Breast epithelium (tissue), 4 donors: ENCODE measurements around the gene ZNF429. TPM values are rescaled to one million over a fixed set of nuclear protein-coding genes. Genes with fewer than 3 reads are reported as not detected.
A peak's percentile ranks its signal among the peaks of the same experiment; 100 is the strongest.
"Not testable (repeated sequence)": the region's sequence is repeated elsewhere in the genome, so short reads cannot be mapped to it uniquely, and the experiment has no call there.

ENCODE experiments used
- DNase-seq, 2 donors: peaks; one replicate each; pipeline ENCODE4 v3.0.0-alpha.2; 2019; ENCODE audit warnings: low spot score in 2 of 2
- H3K27ac ChIP-seq, 2 donors: fragments of 200-600 bp; sonication (generic) in 1 of 2; one replicate each; pipeline ENCODE4 v1.5.1; 2016 to 2019; ENCODE audit warnings: mild to moderate bottlenecking in 1 of 2
- H3K27me3 ChIP-seq, 2 donors: fragments of 200-600 bp; sonication (generic) in 1 of 2; one replicate each; pipeline versions ENCODE4 v1.5.1 to v1.6.0; 2017 to 2019; ENCODE audit warnings: control low read depth in 1 of 2, mild to moderate bottlenecking in 1 of 2
- H3K36me3 ChIP-seq: fragments of 200-600 bp; one replicate; pipeline ENCODE4 v1.5.1; 2019
- H3K4me1 ChIP-seq, 2 donors: fragments of 200-600 bp; sonication (generic); one replicate each; pipeline ENCODE4 v1.5.1; 2016 to 2019; ENCODE audit warnings: control low read depth in 1 of 2
- H3K4me3 ChIP-seq, 3 donors: fragments of 200-600 bp; sonication (generic); 1 replicate in 2 of 3; 2 replicates in 1 of 3; pipeline ENCODE4 v1.5.1; 2016 to 2019; ENCODE audit warnings: mild to moderate bottlenecking in 3 of 3, moderate library complexity in 2 of 3
- H3K9me3 ChIP-seq, 2 donors: fragments of 200-600 bp; sonication (generic) in 1 of 2; one replicate each; pipeline ENCODE4 v1.5.1; 2016 to 2019; ENCODE audit warnings: control low read depth in 1 of 2
- POLR2A ChIP-seq: fragments of 450-650 bp; IDR thresholded peaks from one replicate; pipeline ENCODE4 v1.6.1; 2016; ENCODE audit warnings: antibody characterized with exemption, mild to moderate bottlenecking, moderate library complexity
- POLR2AphosphoS5 ChIP-seq, 3 donors: sonication (generic); formaldehyde crosslinking; IDR thresholded peaks; one replicate each; pipeline ENCODE4 v1.6.1; 2017; ENCODE audit warnings: antibody characterized with exemption in 3 of 3
- intact Hi-C: fragments of 100-400 bp; cut with DNase I; formaldehyde crosslinking; loops from one replicate; pipeline ENCODE4 v1.15.1; 2023; ENCODE audit warnings: low total_unique reads
- total RNA-seq, 3 donors: library from RNA; depleted of rRNA; stranded (reverse); fragments of >200 nt; gene quantifications; one replicate each; pipeline ENCODE4 v1.1.0, GENCODE V29; 2016
- TF ChIP-seq, protein P1 (sequence below), 3 donors: fragments of 450-650 bp; IDR thresholded peaks; one replicate each; pipeline ENCODE4 v1.5.1; 2016 to 2017; ENCODE audit warnings: antibody characterized with exemption in 3 of 3, mild to moderate bottlenecking in 3 of 3, moderate library complexity in 3 of 3

ZNF429 gene
- total RNA-seq, 3 donors from 2014 or later: 12.8 to 35.4 (median 30.5) TPM

DNA sequence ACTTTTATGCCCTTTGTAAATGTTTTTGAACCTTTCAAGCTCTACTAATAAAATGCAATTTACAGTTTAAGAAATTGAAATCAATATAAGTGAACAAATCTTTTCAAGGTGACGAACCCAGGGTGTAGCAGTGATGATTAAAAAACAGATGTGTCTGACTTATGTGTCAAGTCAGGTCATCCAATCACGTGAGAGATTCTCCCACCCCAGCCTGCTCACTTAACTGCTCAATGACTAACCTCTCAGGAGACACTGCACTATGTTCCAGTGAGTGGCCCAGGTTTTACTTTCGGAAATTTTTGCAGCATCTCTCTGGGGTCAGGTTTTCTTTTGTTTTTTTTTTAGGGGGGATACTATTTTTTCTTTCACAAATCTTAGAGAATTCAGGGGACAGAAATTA, 60.7 kb downstream of the ZNF429 start:
- H3K9me3 ChIP-seq: peaks cover 6 to 12% of the 10 kb centered on the region in 2 donors
- TF ChIP-seq POLR2AphosphoS5 (IDR thresholded peaks at IDR 0.05) (no peak), POLR2A (no peak)
- no peak for DNase-seq

DNA sequence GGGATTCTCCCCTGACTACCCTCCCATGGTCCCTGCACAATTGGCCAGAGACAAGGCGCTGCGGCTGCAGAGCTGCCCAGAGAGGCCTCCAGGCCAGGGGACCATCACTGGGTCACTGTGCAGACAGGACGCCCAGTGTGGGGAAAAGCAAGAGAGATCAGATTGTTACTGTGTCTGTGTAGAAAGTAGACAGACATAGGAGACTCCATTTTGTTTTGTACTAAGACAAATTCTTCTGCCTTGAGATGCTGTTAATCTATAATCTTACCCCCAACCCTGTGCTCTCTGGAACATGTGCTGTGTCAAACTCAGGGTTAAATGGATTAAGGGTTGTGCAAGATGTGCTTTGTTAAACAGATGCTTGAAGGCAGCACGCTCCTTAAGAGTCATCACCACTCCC, 62.4 kb downstream of the ZNF429 start:
- intact Hi-C loops, H3K27ac ChIP-seq, H3K4me1 ChIP-seq: not testable (repeated sequence)

More for the DNA sequence above, 60.7 kb downstream of the ZNF429 start:
- Histone ChIP-seq H3K4me3 (no peak overlapping the region), H3K27me3 (no peaks in the 10 kb centered on the region), H3K36me3 (no peaks in the 10 kb centered on the region), H3K4me1 (no peaks in the 10 kb centered on the region), H3K27ac (no peak overlapping the region)
- intact Hi-C loops: no loop called here

DNA sequence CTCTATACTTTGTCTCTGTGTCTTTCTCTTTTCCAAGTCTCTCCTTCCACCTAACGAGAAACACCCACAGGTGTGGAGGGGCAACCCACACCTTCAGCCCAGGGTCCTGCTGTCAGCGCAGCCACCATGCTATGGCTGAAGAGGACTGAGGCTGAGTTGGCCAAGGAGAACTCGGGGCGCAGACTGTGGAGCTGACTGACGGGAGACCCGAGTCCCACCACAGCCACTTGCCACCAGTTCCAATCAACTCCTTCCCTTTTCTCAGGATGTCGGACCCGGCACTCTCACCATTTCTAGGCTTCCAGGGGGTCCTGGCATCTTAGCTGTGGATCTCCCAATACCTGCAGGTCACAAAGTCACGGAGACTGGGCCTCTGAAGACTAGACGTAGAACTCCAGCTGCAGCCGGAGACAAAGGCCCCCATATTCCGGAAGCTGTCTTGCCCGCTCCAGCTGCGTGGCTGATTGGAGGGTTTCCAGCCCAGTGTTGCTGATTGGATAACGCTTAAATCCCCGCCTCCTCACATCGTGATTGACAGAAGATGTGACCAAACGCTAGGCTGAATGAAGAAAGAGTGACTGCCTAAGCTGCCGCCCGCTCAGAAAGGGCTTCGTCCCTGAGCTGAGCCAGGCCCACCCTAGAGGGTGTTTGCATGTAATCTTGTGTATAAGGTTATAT, 63.6 kb downstream of the ZNF429 start:
- no peaks in the 10 kb centered on the region for H3K27me3 ChIP-seq
- peak overlapping the region; percentile 29 to 62 (median 61) for H3K4me3 ChIP-seq
- DNase-seq: peak; percentile 88 to 94
- H3K4me1 ChIP-seq: no peaks in the 10 kb centered on the region
- TF ChIP-seq POLR2A: no peak
- peak in 2 of 3 donors; percentile 68 to 82 for TF ChIP-seq POLR2AphosphoS5 (IDR thresholded peaks at IDR 0.05)
- H3K36me3 ChIP-seq: no peaks in the 10 kb centered on the region
- H3K27ac ChIP-seq: peak overlapping the region; percentile 29 to 84
- peaks cover 0 to 12% of the 10 kb centered on the region in 2 donors for H3K9me3 ChIP-seq
- intact Hi-C loops: no loop called here

More for the DNA sequence above, 62.4 kb downstream of the ZNF429 start:
- not testable (repeated sequence) for DNase-seq, H3K27me3 ChIP-seq, H3K36me3 ChIP-seq
- H3K9me3 ChIP-seq: peaks cover 0 to 12% of the 10 kb centered on the region in 2 donors
- H3K4me3 ChIP-seq: peak overlapping the region; percentile 22 to 62 (median 43)

DNA sequence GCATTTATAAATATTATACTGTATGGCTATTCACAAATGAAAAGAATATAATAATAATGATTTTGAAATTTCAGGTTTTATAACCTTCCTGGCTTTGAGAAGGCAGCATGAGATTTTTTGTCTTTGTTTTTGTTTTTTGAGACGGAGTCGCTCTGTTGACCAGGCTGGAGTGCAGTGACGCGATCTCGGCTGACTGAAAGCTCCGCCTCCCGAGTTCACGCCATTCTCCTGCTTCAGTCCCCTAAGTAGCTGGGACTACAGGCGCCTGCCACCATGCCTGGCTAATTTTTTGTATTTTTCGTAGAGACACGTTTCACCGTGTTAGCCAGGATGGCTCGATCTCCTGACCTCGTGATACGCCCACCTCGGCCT, 64.1 kb downstream of the ZNF429 start:
- TF ChIP-seq POLR2AphosphoS5 (IDR thresholded peaks at IDR 0.05): peak in 1 of 3 donors; percentile 4
- no peak for TF ChIP-seq POLR2A
- Histone ChIP-seq H3K9me3 (peaks cover 0 to 12% of the 10 kb centered on the region in 2 donors), H3K36me3 (no peaks in the 10 kb centered on the region), H3K27me3 (no peaks in the 10 kb centered on the region), H3K4me1 (no peaks in the 10 kb centered on the region), H3K27ac (peak overlapping the region in 1 of 2 donors; percentile 84), H3K4me3 (peak overlapping the region in 2 of 3 donors; percentile 61 to 62)
- intact Hi-C loops: no loop called here
- DNase-seq: peak in 1 of 2 donors; percentile 63

DNA sequence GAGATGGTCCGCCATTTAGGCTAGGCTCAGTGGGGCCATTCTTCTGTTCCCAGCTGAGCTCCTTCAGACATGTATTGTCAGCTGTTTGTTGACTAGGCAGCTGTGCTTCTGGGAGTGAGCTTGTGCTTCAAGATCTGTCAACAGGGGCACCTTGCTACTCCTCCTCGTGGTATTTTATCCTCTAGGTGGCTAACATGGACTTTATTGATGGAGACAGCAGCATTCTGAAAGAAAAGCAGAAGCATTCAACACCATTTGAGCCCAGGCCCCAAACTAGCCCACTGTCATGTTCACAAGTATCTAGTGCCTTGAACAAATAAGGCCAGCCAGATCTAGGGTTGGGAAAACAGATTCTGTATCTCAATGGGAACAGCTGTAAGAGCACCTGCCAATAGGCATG, 65.9 kb downstream of the ZNF429 start:
- TF ChIP-seq, protein P1, sequence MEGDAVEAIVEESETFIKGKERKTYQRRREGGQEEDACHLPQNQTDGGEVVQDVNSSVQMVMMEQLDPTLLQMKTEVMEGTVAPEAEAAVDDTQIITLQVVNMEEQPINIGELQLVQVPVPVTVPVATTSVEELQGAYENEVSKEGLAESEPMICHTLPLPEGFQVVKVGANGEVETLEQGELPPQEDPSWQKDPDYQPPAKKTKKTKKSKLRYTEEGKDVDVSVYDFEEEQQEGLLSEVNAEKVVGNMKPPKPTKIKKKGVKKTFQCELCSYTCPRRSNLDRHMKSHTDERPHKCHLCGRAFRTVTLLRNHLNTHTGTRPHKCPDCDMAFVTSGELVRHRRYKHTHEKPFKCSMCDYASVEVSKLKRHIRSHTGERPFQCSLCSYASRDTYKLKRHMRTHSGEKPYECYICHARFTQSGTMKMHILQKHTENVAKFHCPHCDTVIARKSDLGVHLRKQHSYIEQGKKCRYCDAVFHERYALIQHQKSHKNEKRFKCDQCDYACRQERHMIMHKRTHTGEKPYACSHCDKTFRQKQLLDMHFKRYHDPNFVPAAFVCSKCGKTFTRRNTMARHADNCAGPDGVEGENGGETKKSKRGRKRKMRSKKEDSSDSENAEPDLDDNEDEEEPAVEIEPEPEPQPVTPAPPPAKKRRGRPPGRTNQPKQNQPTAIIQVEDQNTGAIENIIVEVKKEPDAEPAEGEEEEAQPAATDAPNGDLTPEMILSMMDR (IDR thresholded peaks at IDR 0.05): no peak
- no peak for TF ChIP-seq POLR2A
- no peak for TF ChIP-seq POLR2AphosphoS5 (IDR thresholded peaks at IDR 0.05)
- Histone ChIP-seq H3K27me3 (no peaks in the 10 kb centered on the region), H3K4me3 (no peak overlapping the region), H3K4me1 (no peaks in the 10 kb centered on the region), H3K27ac (no peak overlapping the region), H3K36me3 (no peaks in the 10 kb centered on the region), H3K9me3 (peaks cover 0 to 12% of the 10 kb centered on the region in 2 donors)
- intact Hi-C loops: no loop called here
- DNase-seq: no peak

DNA sequence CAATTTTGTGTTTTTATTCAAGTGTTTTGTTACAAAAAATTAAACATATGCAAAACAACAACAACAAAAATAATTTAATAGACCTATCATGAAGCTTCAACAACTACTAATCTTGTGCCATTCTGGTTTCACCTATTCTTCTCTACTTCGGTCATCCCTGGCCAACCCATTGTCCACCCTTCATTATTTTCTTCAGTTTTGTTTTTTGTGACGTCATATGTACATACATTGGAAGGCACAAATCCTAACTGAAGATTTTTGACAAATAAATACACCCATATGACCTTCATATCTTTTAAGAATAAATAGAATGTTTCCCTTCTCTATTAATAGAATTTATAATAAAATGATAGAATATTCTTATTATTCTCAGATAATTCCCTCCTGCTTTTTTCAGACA, 69.2 kb downstream of the ZNF429 start:
- peaks cover 0 to 16% of the 10 kb centered on the region in 2 donors for H3K9me3 ChIP-seq
- no peaks in the 10 kb centered on the region for H3K4me1 ChIP-seq
- no peak overlapping the region for H3K27ac ChIP-seq
- intact Hi-C loops: no loop called here
- no peak for DNase-seq
- no peaks in the 10 kb centered on the region for H3K27me3 ChIP-seq
- no peaks in the 10 kb centered on the region for H3K36me3 ChIP-seq
- TF ChIP-seq, protein P1 (IDR thresholded peaks at IDR 0.05): no peak
- TF ChIP-seq POLR2A: no peak
- no peak for TF ChIP-seq POLR2AphosphoS5 (IDR thresholded peaks at IDR 0.05)
- no peak overlapping the region for H3K4me3 ChIP-seq

DNA sequence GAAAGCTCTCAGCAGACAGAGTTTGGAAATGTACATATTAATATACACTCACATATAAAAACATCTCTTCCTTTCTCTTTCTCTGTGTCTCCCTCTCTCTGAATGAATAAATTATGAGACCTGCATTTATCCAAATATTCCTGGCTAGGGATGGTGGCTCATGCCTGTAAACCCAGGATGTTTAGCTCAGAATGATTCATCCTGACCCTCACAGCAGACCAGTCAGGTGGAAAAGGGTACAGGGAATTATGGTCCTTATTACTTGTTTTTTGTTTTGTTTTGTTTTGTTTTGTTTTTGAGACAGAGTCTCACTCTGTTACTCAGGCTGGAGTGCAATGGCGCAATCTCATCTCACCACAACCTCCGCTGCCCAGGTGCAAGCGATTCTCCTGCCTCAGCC, 71.1 kb downstream of the ZNF429 start:
- H3K9me3 ChIP-seq: peaks cover 5 to 13% of the 10 kb centered on the region in 2 donors
- no peaks in the 10 kb centered on the region for H3K36me3 ChIP-seq
- H3K27ac ChIP-seq: no peak overlapping the region
- intact Hi-C loops: no loop called here
- H3K4me1 ChIP-seq: no peaks in the 10 kb centered on the region
- H3K27me3 ChIP-seq: no peaks in the 10 kb centered on the region
- no peak overlapping the region for H3K4me3 ChIP-seq
- TF ChIP-seq POLR2A: no peak
- no peak for TF ChIP-seq POLR2AphosphoS5 (IDR thresholded peaks at IDR 0.05)
- TF ChIP-seq, protein P1 (IDR thresholded peaks at IDR 0.05): no peak
- DNase-seq: no peak
